GM18526 (cell line): Measurements from ENCODE around the gene MKX.

Experiments used
- POLR2A ChIP-seq: IDR thresholded peaks from 3 replicates; pipeline ENCODE4 v1.6.1; 2011; ENCODE audit not compliant: insufficient read length; ENCODE audit errors: extremely low read depth

MKX gene

GRCh38 chr10:27717224-27717623, 28.4 kb downstream of the MKX start:
- TF ChIP-seq POLR2A = no peak

- TF ChIP-seq POLR2A = no peak
Observed at GRCh38 chr10:27716521-27716920, 29.1 kb downstream of the MKX start.

GRCh38 chr10:27715505-27715904, 30.1 kb downstream of the MKX start:
- no peak for TF ChIP-seq POLR2A

GRCh38 chr10:27714349-27714748, 31.3 kb downstream of the MKX start:
- TF ChIP-seq POLR2A = no peak

GRCh38 chr10:27713941-27714340, 31.7 kb downstream of the MKX start:
- TF ChIP-seq POLR2A = no peak

GRCh38 chr10:27710014-27710413, 35.6 kb downstream of the MKX start:
- TF ChIP-seq POLR2A = no peak

GRCh38 chr10:27709304-27709703, 36.3 kb downstream of the MKX start:
- TF ChIP-seq POLR2A = no peak

- TF ChIP-seq POLR2A = no peak
Observed at GRCh38 chr10:27701938-27702537, 43.6 kb downstream of the MKX start.

- TF ChIP-seq POLR2A = no peak
Observed at GRCh38 chr10:27699776-27700175, 45.8 kb downstream of the MKX start.

- TF ChIP-seq POLR2A = no peak
Observed at GRCh38 chr10:27698961-27699360, 46.7 kb downstream of the MKX start.

- no peak for TF ChIP-seq POLR2A
Observed at GRCh38 chr10:27696466-27696865, 49.2 kb downstream of the MKX start.

- TF ChIP-seq POLR2A = no peak
Observed at GRCh38 chr10:27695706-27696105, 49.9 kb downstream of the MKX start.

GRCh38 chr10:27695088-27695487, 50.5 kb downstream of the MKX start:
- no peak for TF ChIP-seq POLR2A

- no peak for TF ChIP-seq POLR2A
Observed at GRCh38 chr10:27692663-27693062, 53.0 kb downstream of the MKX start.

- TF ChIP-seq POLR2A = no peak
Observed at GRCh38 chr10:27688991-27689390, 56.6 kb downstream of the MKX start.

- no peak for TF ChIP-seq POLR2A
Observed at GRCh38 chr10:27688276-27688675, 57.3 kb downstream of the MKX start.

GRCh38 chr10:27687743-27688142, 57.9 kb downstream of the MKX start:
- TF ChIP-seq POLR2A = no peak

GRCh38 chr10:27687326-27687725, 58.3 kb downstream of the MKX start:
- no peak for TF ChIP-seq POLR2A

GRCh38 chr10:27685681-27686080, 59.9 kb downstream of the MKX start:
- TF ChIP-seq POLR2A = no peak
